Neural progenitor cell (in vitro differentiated cells): Measurements from ENCODE around the gene COL15A1. TPM values are rescaled to one million over a fixed set of nuclear protein-coding genes. Genes with fewer than 3 reads are reported as not detected.

Experiments used
- DNase-seq: peaks from one replicate; pipeline ENCODE4 v3.0.0-alpha.2; 2016; ENCODE audit warnings: low spot score
- H2AFZ ChIP-seq: fragments of 200-600 bp; sonication (generic); replicated peaks from 2 replicates; pipeline ENCODE4 v1.6.1; 2016; ENCODE audit warnings: antibody characterized with exemption
- H3F3A ChIP-seq: fragments of 200-600 bp; sonication (generic); 2 replicates; pipeline ENCODE4 v1.6.1; 2016; ENCODE audit warnings: antibody characterized with exemption, low read depth
- H3K27ac ChIP-seq: fragments of 200-600 bp; sonication (generic); 2 replicates; pipeline ENCODE4 v1.5.1; 2016; ENCODE audit warnings: mild to moderate bottlenecking
- H3K27me3 ChIP-seq: fragments of 200-600 bp; sonication (generic); 2 replicates; pipeline ENCODE4 v1.6.1; 2016; ENCODE audit warnings: mild to moderate bottlenecking, moderate library complexity
- H3K36me3 ChIP-seq: fragments of 200-600 bp; sonication (generic); 2 replicates; pipeline ENCODE4 v1.5.1; 2016
- H3K4me1 ChIP-seq: fragments of 200-600 bp; sonication (generic); 2 replicates; pipeline ENCODE4 v1.6.1; 2016; ENCODE audit warnings: mixed run types
- H3K4me2 ChIP-seq: fragments of 200-600 bp; sonication (generic); 2 replicates; pipeline ENCODE4 v1.6.1; 2016
- H3K4me3 ChIP-seq: fragments of 200-600 bp; sonication (generic); 2 replicates; pipeline ENCODE4 v1.5.1; 2016
- H3K79me2 ChIP-seq: fragments of 200-600 bp; sonication (generic); 2 replicates; pipeline ENCODE4 v1.6.1; 2016; ENCODE audit warnings: low read depth
- H3K9ac ChIP-seq: fragments of 200-600 bp; sonication (generic); 2 replicates; pipeline ENCODE4 v1.6.1; 2016
- H3K9me3 ChIP-seq: fragments of 200-600 bp; sonication (generic); 2 replicates; pipeline ENCODE4 v1.5.1; 2016; ENCODE audit warnings: low read depth
- H4K20me1 ChIP-seq: fragments of 200-600 bp; sonication (generic); 2 replicates; pipeline ENCODE4 v1.6.1; 2016; ENCODE audit warnings: low read depth
- H3K27ac Mint-ChIP-seq: 3 replicates; pipeline ENCODE4 v1.8.0; 2021; ENCODE audit warnings: mixed read lengths
- H3K27me3 Mint-ChIP-seq: 2 replicates; pipeline ENCODE4 v1.8.0; 2022; ENCODE audit warnings: low read depth, mild to moderate bottlenecking, inconsistent platforms, moderate library complexity, mixed read lengths; ENCODE audit not compliant: insufficient read depth
- H3K36me3 Mint-ChIP-seq: 3 replicates; pipeline ENCODE4 v1.8.0; 2021; ENCODE audit warnings: mixed read lengths
- H3K4me1 Mint-ChIP-seq: 3 replicates; pipeline ENCODE4 v1.8.0; 2021; ENCODE audit warnings: mixed read lengths
- H3K4me3 Mint-ChIP-seq: 3 replicates; pipeline ENCODE4 v1.8.0; 2021; ENCODE audit warnings: mild to moderate bottlenecking, moderate library complexity, mixed read lengths
- H3K9me3 Mint-ChIP-seq: 3 replicates; pipeline ENCODE4 v1.8.0; 2020; ENCODE audit warnings: mixed read lengths
- EZH2 ChIP-seq: fragments of 200-600 bp; sonication (generic); IDR thresholded peaks from 2 replicates; pipeline ENCODE4 v1.6.1; 2017; ENCODE audit warnings: antibody characterized with exemption, mild to moderate bottlenecking, moderate library complexity
- EZH2phosphoT487 ChIP-seq: fragments of 200-600 bp; sonication (generic); IDR thresholded peaks from 2 replicates; pipeline ENCODE4 v1.6.1; 2017; ENCODE audit warnings: antibody characterized with exemption
- total RNA-seq: library from RNA; depleted of rRNA; stranded (reverse); fragments of >200 nt; gene quantifications from 2 replicates; pipeline ENCODE4 v1.2.3, GENCODE V29; 2015; ENCODE audit warnings: low replicate concordance
- TF ChIP-seq, protein P1 (sequence below): fragments of 200-600 bp; sonication (generic); IDR thresholded peaks from 2 replicates; pipeline ENCODE4 v1.5.1; 2017; ENCODE audit warnings: antibody characterized with exemption, mild to moderate bottlenecking

COL15A1 gene
- total RNA-seq, 1 donor from 2014 or later: 3.2 TPM

DNA sequence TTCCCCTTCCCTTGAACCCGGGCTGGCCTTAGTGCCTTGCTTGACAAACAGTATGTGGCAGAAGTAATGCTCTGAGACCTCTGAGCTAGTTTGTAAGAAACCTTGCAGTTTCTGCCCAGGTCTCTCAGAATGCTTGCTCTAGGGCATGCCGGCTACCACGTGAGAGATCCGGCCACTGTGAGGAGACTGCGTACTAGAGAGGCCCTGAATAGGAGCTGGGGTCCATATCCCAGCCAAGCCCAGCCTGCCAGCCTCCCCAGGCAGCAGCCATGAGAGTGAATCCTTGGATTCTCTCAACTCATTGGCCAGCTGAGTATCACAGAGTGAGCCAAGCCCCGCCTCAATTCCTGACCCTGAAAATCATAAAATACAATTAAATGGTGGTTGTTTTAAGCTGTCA, 16.0 kb upstream of the COL15A1 start:
- Histone ChIP-seq H3K79me2 (no peaks in the 10 kb centered on the region), H3K9ac (no peak overlapping the region), H3K4me2 (no peak overlapping the region), H3K9me3 (no peaks in the 10 kb centered on the region), H4K20me1 (no peaks in the 10 kb centered on the region), H3K4me1 (peaks cover 36% of the 10 kb centered on the region), H3K4me3 (no peak overlapping the region), H2AFZ (peak overlapping the region; percentile 79), H3F3A (peaks cover 16% of the 10 kb centered on the region), H3K27ac (no peak overlapping the region), H3K36me3 (no peaks in the 10 kb centered on the region), H3K27me3 (no peaks in the 10 kb centered on the region)
- no peak overlapping the region for H3K27ac Mint-ChIP-seq
- peaks cover 27% of the 10 kb centered on the region for H3K4me1 Mint-ChIP-seq
- H3K27me3 Mint-ChIP-seq: peaks cover 4% of the 10 kb centered on the region
- DNase-seq: peak; percentile 12
- TF ChIP-seq, protein P1, sequence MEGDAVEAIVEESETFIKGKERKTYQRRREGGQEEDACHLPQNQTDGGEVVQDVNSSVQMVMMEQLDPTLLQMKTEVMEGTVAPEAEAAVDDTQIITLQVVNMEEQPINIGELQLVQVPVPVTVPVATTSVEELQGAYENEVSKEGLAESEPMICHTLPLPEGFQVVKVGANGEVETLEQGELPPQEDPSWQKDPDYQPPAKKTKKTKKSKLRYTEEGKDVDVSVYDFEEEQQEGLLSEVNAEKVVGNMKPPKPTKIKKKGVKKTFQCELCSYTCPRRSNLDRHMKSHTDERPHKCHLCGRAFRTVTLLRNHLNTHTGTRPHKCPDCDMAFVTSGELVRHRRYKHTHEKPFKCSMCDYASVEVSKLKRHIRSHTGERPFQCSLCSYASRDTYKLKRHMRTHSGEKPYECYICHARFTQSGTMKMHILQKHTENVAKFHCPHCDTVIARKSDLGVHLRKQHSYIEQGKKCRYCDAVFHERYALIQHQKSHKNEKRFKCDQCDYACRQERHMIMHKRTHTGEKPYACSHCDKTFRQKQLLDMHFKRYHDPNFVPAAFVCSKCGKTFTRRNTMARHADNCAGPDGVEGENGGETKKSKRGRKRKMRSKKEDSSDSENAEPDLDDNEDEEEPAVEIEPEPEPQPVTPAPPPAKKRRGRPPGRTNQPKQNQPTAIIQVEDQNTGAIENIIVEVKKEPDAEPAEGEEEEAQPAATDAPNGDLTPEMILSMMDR: no peak
- TF ChIP-seq EZH2phosphoT487 (no peak), EZH2 (no peak)
- no peaks in the 10 kb centered on the region for H3K36me3 Mint-ChIP-seq
- H3K9me3 Mint-ChIP-seq: no peaks in the 10 kb centered on the region
- H3K4me3 Mint-ChIP-seq: no peak overlapping the region

DNA sequence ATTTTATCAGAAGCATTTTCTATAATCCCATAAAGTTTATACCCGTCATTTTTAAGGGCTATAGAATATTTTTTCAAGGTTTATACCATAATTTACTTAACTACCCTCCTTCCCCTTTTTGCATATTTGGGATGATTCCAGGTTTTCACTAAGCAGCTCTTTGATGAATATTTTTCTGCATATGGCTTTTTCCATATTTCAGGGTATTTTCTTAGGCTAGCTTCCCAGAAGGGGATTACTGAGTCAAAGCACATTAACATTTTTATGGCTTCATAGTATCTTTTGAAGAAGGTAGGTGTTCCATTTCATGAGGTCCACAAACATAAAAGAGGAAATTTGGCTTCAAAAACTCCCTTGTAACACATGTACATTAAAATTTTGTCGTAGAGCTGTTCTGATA, 14.6 kb upstream of the COL15A1 start:
- no peaks in the 10 kb centered on the region for H3K36me3 Mint-ChIP-seq
- no peak for DNase-seq
- Histone ChIP-seq H3K4me2 (no peak overlapping the region), H2AFZ (no peak overlapping the region), H3K4me1 (peaks cover 25% of the 10 kb centered on the region), H3K27me3 (no peaks in the 10 kb centered on the region), H4K20me1 (no peaks in the 10 kb centered on the region), H3F3A (peaks cover 6% of the 10 kb centered on the region), H3K36me3 (no peaks in the 10 kb centered on the region), H3K4me3 (no peak overlapping the region), H3K79me2 (no peaks in the 10 kb centered on the region), H3K9ac (no peak overlapping the region), H3K9me3 (no peaks in the 10 kb centered on the region), H3K27ac (no peak overlapping the region)
- H3K4me3 Mint-ChIP-seq: no peak overlapping the region
- no peak overlapping the region for H3K27ac Mint-ChIP-seq
- H3K9me3 Mint-ChIP-seq: no peaks in the 10 kb centered on the region
- peaks cover 14% of the 10 kb centered on the region for H3K4me1 Mint-ChIP-seq
- TF ChIP-seq EZH2phosphoT487: no peak
- no peak for TF ChIP-seq EZH2
- TF ChIP-seq, protein P1: no peak
- peaks cover 5% of the 10 kb centered on the region for H3K27me3 Mint-ChIP-seq

DNA sequence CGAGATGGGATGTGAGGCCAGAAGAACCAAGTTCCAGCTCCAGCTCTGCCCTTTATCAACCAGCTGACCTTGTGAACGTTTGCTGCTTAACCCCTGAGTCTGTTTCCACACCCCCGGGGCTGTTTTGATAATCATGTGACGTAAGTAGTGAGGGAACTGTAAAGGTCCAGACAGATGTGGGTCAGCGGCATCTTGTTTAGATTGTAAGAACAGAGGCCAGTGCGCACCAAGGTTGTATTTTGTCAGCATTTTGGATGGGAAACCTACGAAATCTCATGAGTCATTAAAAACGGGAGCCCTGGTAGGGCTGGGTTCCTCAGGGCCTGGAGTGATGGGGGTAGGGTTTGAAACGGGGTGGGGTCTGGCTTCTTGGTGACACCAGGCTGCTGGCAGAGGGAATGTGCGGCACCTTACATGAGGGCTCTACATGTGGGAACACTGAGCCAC, 13.8 kb upstream of the COL15A1 start:
- H3K27me3 Mint-ChIP-seq: peaks cover 5% of the 10 kb centered on the region
- Histone ChIP-seq H2AFZ (no peak overlapping the region), H3K4me3 (no peak overlapping the region), H3F3A (no peaks in the 10 kb centered on the region), H3K4me1 (peaks cover 17% of the 10 kb centered on the region), H4K20me1 (no peaks in the 10 kb centered on the region), H3K79me2 (no peaks in the 10 kb centered on the region), H3K9ac (no peak overlapping the region), H3K4me2 (no peak overlapping the region), H3K36me3 (no peaks in the 10 kb centered on the region), H3K9me3 (no peaks in the 10 kb centered on the region), H3K27ac (no peak overlapping the region), H3K27me3 (no peaks in the 10 kb centered on the region)
- no peak overlapping the region for H3K4me3 Mint-ChIP-seq
- TF ChIP-seq EZH2phosphoT487 (no peak), EZH2 (no peak)
- TF ChIP-seq, protein P1: no peak
- DNase-seq: no peak
- no peak overlapping the region for H3K27ac Mint-ChIP-seq
- H3K9me3 Mint-ChIP-seq: peaks cover 2% of the 10 kb centered on the region
- peaks cover 13% of the 10 kb centered on the region for H3K4me1 Mint-ChIP-seq
- no peaks in the 10 kb centered on the region for H3K36me3 Mint-ChIP-seq
